ENCODE measurements around the gene METTL9.
A peak's percentile ranks its signal among the peaks of the same experiment; 100 is the strongest.
"Not testable (repeated sequence)": the region's sequence is repeated elsewhere in the genome, so short reads cannot be mapped to it uniquely, and the experiment has no call there.

The METTL9 gene

GRCh38 chr16:21603928-21604327, 4.6 kb downstream of the METTL9 start:
- 84% methylated on average over 3 of the region's 3 CpGs for WGBS (ENCODE audit: insufficient coverage)
- CTCF ChIA-PET, result interaction anchor here (0.7 to 2.5 kb wide), 12 partner anchors 10 to 38 kb away, joined by 3 to 6 read pairs (median 4); no protein-coding TSS in a partner anchor
- no peaks in the 10 kb centered on the region for H3K36me3 ChIP-seq (ENCODE audit: control insufficient read depth in 4 of 4, insufficient read depth in 4 of 4, low read length in 3 of 4)
- H3K4me1 ChIP-seq (ENCODE audit: control extremely low read depth in 1 of 4, control insufficient read depth in 4 of 4, insufficient read depth in 4 of 4, low read length in 3 of 4), result peaks cover 21 to 75% (median 41%) of the 10 kb centered on the region in 4 experiments
- H3K9me3 ChIP-seq (ENCODE audit: control extremely low read depth in 1 of 5, control insufficient read depth in 4 of 5, insufficient read depth in 2 of 5, low read depth in 1 of 5, low read length in 4 of 5), result no peaks in the 10 kb centered on the region
- POLR2A ChIA-PET, result interaction anchor here (0.7 kb wide), 1 partner anchor 13 kb away, joined by 6 read pairs; no protein-coding TSS in a partner anchor
- DNase-seq, result no peak
- H3K27me3 ChIP-seq (replicated peaks in 2 of 5; ENCODE audit: control insufficient read depth in 4 of 5, insufficient read depth in 5 of 5, low read length in 4 of 5), result no peaks in the 10 kb centered on the region
- no peak overlapping the region for H3K27ac ChIP-seq (ENCODE audit: insufficient read depth in 1 of 2, low read depth in 1 of 2, low read length in 2 of 2, poor library complexity in 1 of 2, severe bottlenecking in 2 of 2)
- H3K4me3 ChIP-seq (ENCODE audit: control insufficient read depth in 1 of 7, extremely low read depth in 1 of 7, insufficient read depth in 4 of 7, low read depth in 2 of 7, low read length in 6 of 7), result peak overlapping the region in 1 of 7 experiments; percentile 15

- H3K27ac ChIP-seq (ENCODE audit: insufficient read depth in 1 of 2, low read depth in 1 of 2, low read length in 2 of 2, poor library complexity in 1 of 2, severe bottlenecking in 2 of 2); H3K4me3 ChIP-seq (ENCODE audit: control insufficient read depth in 1 of 7, extremely low read depth in 1 of 7, insufficient read depth in 4 of 7, low read depth in 2 of 7, low read length in 6 of 7); H3K36me3 ChIP-seq (ENCODE audit: control insufficient read depth in 4 of 4, insufficient read depth in 4 of 4, low read length in 3 of 4); DNase-seq; H3K27me3 ChIP-seq (replicated peaks in 2 of 5; ENCODE audit: control insufficient read depth in 4 of 5, insufficient read depth in 5 of 5, low read length in 4 of 5); H3K9me3 ChIP-seq (ENCODE audit: control extremely low read depth in 1 of 5, control insufficient read depth in 4 of 5, insufficient read depth in 2 of 5, low read depth in 1 of 5, low read length in 4 of 5); POLR2A ChIA-PET: not testable (repeated sequence)
- 100% methylated on average over 3 of the region's 8 CpGs for WGBS (ENCODE audit: insufficient coverage)
- H3K4me1 ChIP-seq (ENCODE audit: control extremely low read depth in 1 of 4, control insufficient read depth in 4 of 4, insufficient read depth in 4 of 4, low read length in 3 of 4), result peaks cover 32 to 90% (median 56%) of the 10 kb centered on the region in 4 experiments
- CTCF ChIA-PET, result interaction anchor here (1.2 to 2.0 kb wide), 6 partner anchors 16 to 36 kb away, joined by 3 to 7 read pairs (median 4); no protein-coding TSS in a partner anchor
Observed at GRCh38 chr16:21605848-21606247, 6.5 kb downstream of the METTL9 start.

- WGBS (ENCODE audit: insufficient coverage), result 38% methylated on average over 3 of the region's 3 CpGs
- DNase-seq, result peak; percentile 60 to 90 (median 85)
- POLR2A ChIA-PET, result interaction anchor here (0.7 kb wide), 1 partner anchor 9 kb away, joined by 5 read pairs; no protein-coding TSS in a partner anchor
Observed at GRCh38 chr16:21608639-21609328, 9.4 kb downstream of the METTL9 start.

GRCh38 chr16:21610006-21610544, 10.7 kb downstream of the METTL9 start:
- Histone ChIP-seq H3K27ac (ENCODE audit: insufficient read depth in 1 of 2, low read depth in 1 of 2, low read length in 2 of 2, poor library complexity in 1 of 2, severe bottlenecking in 2 of 2) (no peak overlapping the region), H3K9me3 (ENCODE audit: control extremely low read depth in 1 of 5, control insufficient read depth in 4 of 5, insufficient read depth in 2 of 5, low read depth in 1 of 5, low read length in 4 of 5) (no peaks in the 10 kb centered on the region), H3K27me3 (replicated peaks in 2 of 5; ENCODE audit: control insufficient read depth in 4 of 5, insufficient read depth in 5 of 5, low read length in 4 of 5) (no peaks in the 10 kb centered on the region), H3K4me1 (ENCODE audit: control extremely low read depth in 1 of 4, control insufficient read depth in 4 of 4, insufficient read depth in 4 of 4, low read length in 3 of 4) (peaks cover 31 to 71% (median 49%) of the 10 kb centered on the region in 4 experiments), H3K4me3 (ENCODE audit: control insufficient read depth in 1 of 7, extremely low read depth in 1 of 7, insufficient read depth in 4 of 7, low read depth in 2 of 7, low read length in 6 of 7) (no peak overlapping the region), H3K36me3 (ENCODE audit: control insufficient read depth in 4 of 4, insufficient read depth in 4 of 4, low read length in 3 of 4) (peaks cover 0 to 8% (median 3%) of the 10 kb centered on the region in 4 experiments)
- ChIA-PET CTCF (interaction anchor here (1.2 to 2.7 kb wide), 4 partner anchors 10 to 29 kb away, joined by 3 to 10 read pairs (median 5); partner anchors contain the start of gene METTL9), POLR2A (no interaction called here)
- DNase-seq, result no peak
- WGBS (ENCODE audit: insufficient coverage), result 90% methylated on average over 3 of the region's 3 CpGs

More at GRCh38 chr16:21608639-21609328, 9.4 kb downstream of the METTL9 start:
- H3K4me1 ChIP-seq (ENCODE audit: control extremely low read depth in 1 of 4, control insufficient read depth in 4 of 4, insufficient read depth in 4 of 4, low read length in 3 of 4), result peaks cover 41 to 76% (median 54%) of the 10 kb centered on the region in 4 experiments
- peak overlapping the region in 2 of 7 experiments; percentile 12 to 38 for H3K4me3 ChIP-seq (ENCODE audit: control insufficient read depth in 1 of 7, extremely low read depth in 1 of 7, insufficient read depth in 4 of 7, low read depth in 2 of 7, low read length in 6 of 7)
- CTCF ChIA-PET, result interaction anchor here (0.8 to 1.8 kb wide), 5 partner anchors 11 to 36 kb away, joined by 3 to 8 read pairs (median 3); no protein-coding TSS in a partner anchor
- no peaks in the 10 kb centered on the region for H3K9me3 ChIP-seq (ENCODE audit: control extremely low read depth in 1 of 5, control insufficient read depth in 4 of 5, insufficient read depth in 2 of 5, low read depth in 1 of 5, low read length in 4 of 5)
- no peaks in the 10 kb centered on the region for H3K27me3 ChIP-seq (replicated peaks in 2 of 5; ENCODE audit: control insufficient read depth in 4 of 5, insufficient read depth in 5 of 5, low read length in 4 of 5)
- peaks cover 0 to 6% (median 3%) of the 10 kb centered on the region in 4 experiments for H3K36me3 ChIP-seq (ENCODE audit: control insufficient read depth in 4 of 4, insufficient read depth in 4 of 4, low read length in 3 of 4)
- H3K27ac ChIP-seq (ENCODE audit: insufficient read depth in 1 of 2, low read depth in 1 of 2, low read length in 2 of 2, poor library complexity in 1 of 2, severe bottlenecking in 2 of 2), result no peak overlapping the region

GRCh38 chr16:21610766-21611165, 11.4 kb downstream of the METTL9 start:
- DNase-seq, result no peak
- no peaks in the 10 kb centered on the region for H3K27me3 ChIP-seq (replicated peaks in 2 of 5; ENCODE audit: control insufficient read depth in 4 of 5, insufficient read depth in 5 of 5, low read length in 4 of 5)
- ChIA-PET CTCF (interaction anchor here (1.2 to 2.7 kb wide), 5 partner anchors 10 to 29 kb away, joined by 3 to 10 read pairs (median 5); partner anchors contain the start of gene METTL9), POLR2A (interaction anchor here (1.4 kb wide), 1 partner anchor 12 kb away, joined by 3 read pairs; no protein-coding TSS in a partner anchor)
- no peaks in the 10 kb centered on the region for H3K9me3 ChIP-seq (ENCODE audit: control extremely low read depth in 1 of 5, control insufficient read depth in 4 of 5, insufficient read depth in 2 of 5, low read depth in 1 of 5, low read length in 4 of 5)
- peaks cover 0 to 8% (median 5%) of the 10 kb centered on the region in 4 experiments for H3K36me3 ChIP-seq (ENCODE audit: control insufficient read depth in 4 of 4, insufficient read depth in 4 of 4, low read length in 3 of 4)
- H3K27ac ChIP-seq (ENCODE audit: insufficient read depth in 1 of 2, low read depth in 1 of 2, low read length in 2 of 2, poor library complexity in 1 of 2, severe bottlenecking in 2 of 2), result no peak overlapping the region
- no peak overlapping the region for H3K4me3 ChIP-seq (ENCODE audit: control insufficient read depth in 1 of 7, extremely low read depth in 1 of 7, insufficient read depth in 4 of 7, low read depth in 2 of 7, low read length in 6 of 7)
- WGBS (ENCODE audit: insufficient coverage), result no CpG with 5 or more reads among the region's 2 CpGs
- peaks cover 35 to 71% (median 49%) of the 10 kb centered on the region in 4 experiments for H3K4me1 ChIP-seq (ENCODE audit: control extremely low read depth in 1 of 4, control insufficient read depth in 4 of 4, insufficient read depth in 4 of 4, low read length in 3 of 4)

- H3K27me3 ChIP-seq (replicated peaks in 2 of 5; ENCODE audit: control insufficient read depth in 4 of 5, insufficient read depth in 5 of 5, low read length in 4 of 5), result no peaks in the 10 kb centered on the region
- H3K4me1 ChIP-seq (ENCODE audit: control extremely low read depth in 1 of 4, control insufficient read depth in 4 of 4, insufficient read depth in 4 of 4, low read length in 3 of 4), result peaks cover 38 to 73% (median 52%) of the 10 kb centered on the region in 4 experiments
- POLR2A ChIA-PET, result interaction anchor here (1.4 kb wide), 1 partner anchor 13 kb away, joined by 3 read pairs; no protein-coding TSS in a partner anchor
- H3K36me3 ChIP-seq (ENCODE audit: control insufficient read depth in 4 of 4, insufficient read depth in 4 of 4, low read length in 3 of 4), result peaks cover 0 to 8% (median 5%) of the 10 kb centered on the region in 4 experiments
- DNase-seq, result no peak
- H3K9me3 ChIP-seq (ENCODE audit: control extremely low read depth in 1 of 5, control insufficient read depth in 4 of 5, insufficient read depth in 2 of 5, low read depth in 1 of 5, low read length in 4 of 5), result no peaks in the 10 kb centered on the region
- peak overlapping the region in 1 of 2 experiments; percentile 17 for H3K27ac ChIP-seq (ENCODE audit: insufficient read depth in 1 of 2, low read depth in 1 of 2, low read length in 2 of 2, poor library complexity in 1 of 2, severe bottlenecking in 2 of 2)
- WGBS (ENCODE audit: insufficient coverage), result 83% methylated on average over 2 of the region's 4 CpGs
- CTCF ChIA-PET, result interaction anchor here (0.7 to 2.7 kb wide), 4 partner anchors 12 to 28 kb away, joined by 3 to 10 read pairs (median 4); partner anchors contain the start of gene METTL9
- peak overlapping the region in 2 of 7 experiments; percentile 7 to 10 for H3K4me3 ChIP-seq (ENCODE audit: control insufficient read depth in 1 of 7, extremely low read depth in 1 of 7, insufficient read depth in 4 of 7, low read depth in 2 of 7, low read length in 6 of 7)
Observed at GRCh38 chr16:21611198-21611555, 11.8 kb downstream of the METTL9 start.
